Ovary (tissue), 9 donors: ENCODE data around the gene COQ4. TPM values are rescaled to one million over a fixed set of nuclear protein-coding genes. Genes with fewer than 3 reads are reported as not detected.

Source experiments
- DNase-seq, 5 donors: peaks; one replicate each; pipeline ENCODE4 v3.0.0-alpha.2; 2019 to 2020
- H3K27ac ChIP-seq, 2 donors: fragments of 200-600 bp; one replicate each; pipeline versions ENCODE4 v1.5.1 to v1.8.0; 2019 to 2022
- H3K27me3 ChIP-seq: fragments of 200-600 bp; one replicate; pipeline ENCODE4 v1.8.0; 2022
- H3K36me3 ChIP-seq: fragments of 200-600 bp; sonication (generic); one replicate; pipeline ENCODE4 v1.5.1; 2019
- H3K4me1 ChIP-seq: one replicate; pipeline ENCODE4 v1.8.1; 2013; ENCODE audit warnings: mild to moderate bottlenecking, moderate library complexity; ENCODE audit not compliant: insufficient read depth
- H3K4me3 ChIP-seq: fragments of 200-600 bp; sonication (generic); one replicate; pipeline ENCODE4 v1.5.1; 2017
- H3K9me3 ChIP-seq, 2 donors: fragments of 200-600 bp in 1 of 2; sonication (generic) in 1 of 2; one replicate each; pipeline versions ENCODE4 v1.5.1 to v1.8.1; 2013 to 2019; ENCODE audit warnings: mild to moderate bottlenecking in 1 of 2, moderate library complexity in 1 of 2
- EP300 ChIP-seq: sonication (generic); formaldehyde crosslinking; IDR thresholded peaks from one replicate; pipeline ENCODE4 v1.6.1; 2017; ENCODE audit warnings: antibody characterized with exemption
- POLR2A ChIP-seq: fragments of 450-650 bp; IDR thresholded peaks from one replicate; pipeline ENCODE4 v1.6.1; 2017; ENCODE audit warnings: antibody characterized with exemption, mild to moderate bottlenecking, moderate library complexity
- WGBS, 3 donors: extraction: QIAGEN DNeasy Blood & Tissue Kit in 1 of 3; methylation state at CpG; one replicate each; pipeline versions ENCODE4 v1.1.5 to v1.1.7; 2013 to 2017; 5-methylcytosine and 5-hydroxymethylcytosine counted together
- intact Hi-C, 4 donors: fragments of 100-400 bp; cut with DNase I; formaldehyde crosslinking; loops; one replicate each; pipeline versions ENCODE4 v1.11.0 to v1.15.1; 2022 to 2023
- polyA plus RNA-seq, 2 donors: library from polyadenylated mRNA; stranded (reverse); fragments of 200-250 nt in 1 of 2; fragments of 350-450 nt in 1 of 2; fragmentation: Illumina TruSeq in 1 of 2; extraction: RNeasy Lipid Tissue Mini Kit (QIAGEN cat#74804) in 1 of 2; gene quantifications; one replicate each; pipeline ENCODE4 v1.2.3, GENCODE V29; 2013 to 2014
- total RNA-seq, 7 donors: library from RNA; depleted of rRNA in 2 of 7; stranded (reverse); fragments of >200 nt in 2 of 7; fragmentation: NEBNext Ultra II Directional in 3 of 7; extraction: Animal tissue kit (Norgen Biotek cat#: 25700) in 3 of 7; gene quantifications; one replicate each; pipeline versions ENCODE4 v1.1.0 to v1.2.4, GENCODE V29; 2016 to 2023
- TF ChIP-seq, protein P1 (sequence below), 3 donors: fragments of 450-650 bp in 2 of 3; fragments of 200-600 bp in 1 of 3; IDR thresholded peaks; one replicate each; pipeline versions ENCODE4 v1.5.1 to v1.8.0; 2016 to 2022; ENCODE audit warnings: antibody characterized with exemption in 3 of 3, mild to moderate bottlenecking in 1 of 3
- donor health status: DM: no; HTN: no; CAD: no; lungs with moderate emphysema.
- donor health status: DM: no; HTN: no; CAD: no.
- donor health status: Bipolar disorder and iron deficiency.
- donor health status: DM: yes; HTN: yes; CAD: no.
- donor health status: DM: no; HTN: no; CAD: no.
- donor health status: DM: yes; HTN: yes; CAD: no.

COQ4 gene
- total and polyA plus RNA-seq, 9 donors: 22.0 to 75.7 (median 34.2) TPM

DNA sequence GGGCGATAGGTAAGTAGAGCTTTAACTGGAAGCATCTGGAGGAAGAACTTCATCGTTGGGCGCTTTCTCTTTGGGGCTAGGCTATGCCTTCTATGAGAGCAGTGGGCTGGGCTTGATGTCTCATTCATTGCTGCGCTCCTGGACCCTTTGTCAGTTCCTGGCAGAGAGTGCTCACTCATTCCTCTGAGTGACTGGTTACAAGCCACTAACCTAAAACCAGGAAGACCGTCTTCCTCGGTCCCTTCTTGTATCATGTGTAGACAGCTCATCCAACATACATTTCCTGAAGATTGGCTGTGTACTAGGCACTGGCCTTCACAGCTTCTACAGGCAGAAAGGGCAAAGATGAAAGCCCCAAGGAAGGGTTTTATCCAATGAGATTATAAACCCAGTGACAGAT lies 40.1 kb upstream of the COQ4 start:
- DNase-seq: no peak
- intact Hi-C loops: no loop called here
- Histone ChIP-seq H3K36me3 (no peaks in the 10 kb centered on the region), H3K4me3 (no peak overlapping the region), H3K27ac (no peak overlapping the region), H3K9me3 (no peaks in the 10 kb centered on the region), H3K4me1 (no peaks in the 10 kb centered on the region), H3K27me3 (no peaks in the 10 kb centered on the region)
- TF ChIP-seq, protein P1, sequence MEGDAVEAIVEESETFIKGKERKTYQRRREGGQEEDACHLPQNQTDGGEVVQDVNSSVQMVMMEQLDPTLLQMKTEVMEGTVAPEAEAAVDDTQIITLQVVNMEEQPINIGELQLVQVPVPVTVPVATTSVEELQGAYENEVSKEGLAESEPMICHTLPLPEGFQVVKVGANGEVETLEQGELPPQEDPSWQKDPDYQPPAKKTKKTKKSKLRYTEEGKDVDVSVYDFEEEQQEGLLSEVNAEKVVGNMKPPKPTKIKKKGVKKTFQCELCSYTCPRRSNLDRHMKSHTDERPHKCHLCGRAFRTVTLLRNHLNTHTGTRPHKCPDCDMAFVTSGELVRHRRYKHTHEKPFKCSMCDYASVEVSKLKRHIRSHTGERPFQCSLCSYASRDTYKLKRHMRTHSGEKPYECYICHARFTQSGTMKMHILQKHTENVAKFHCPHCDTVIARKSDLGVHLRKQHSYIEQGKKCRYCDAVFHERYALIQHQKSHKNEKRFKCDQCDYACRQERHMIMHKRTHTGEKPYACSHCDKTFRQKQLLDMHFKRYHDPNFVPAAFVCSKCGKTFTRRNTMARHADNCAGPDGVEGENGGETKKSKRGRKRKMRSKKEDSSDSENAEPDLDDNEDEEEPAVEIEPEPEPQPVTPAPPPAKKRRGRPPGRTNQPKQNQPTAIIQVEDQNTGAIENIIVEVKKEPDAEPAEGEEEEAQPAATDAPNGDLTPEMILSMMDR (IDR thresholded peaks at IDR 0.05): no peak
- TF ChIP-seq POLR2A: no peak
- TF ChIP-seq EP300: no peak
- WGBS, 3 donors: 92 to 93% (median 92%) methylated on average over 6 of the region's 6 CpGs

DNA sequence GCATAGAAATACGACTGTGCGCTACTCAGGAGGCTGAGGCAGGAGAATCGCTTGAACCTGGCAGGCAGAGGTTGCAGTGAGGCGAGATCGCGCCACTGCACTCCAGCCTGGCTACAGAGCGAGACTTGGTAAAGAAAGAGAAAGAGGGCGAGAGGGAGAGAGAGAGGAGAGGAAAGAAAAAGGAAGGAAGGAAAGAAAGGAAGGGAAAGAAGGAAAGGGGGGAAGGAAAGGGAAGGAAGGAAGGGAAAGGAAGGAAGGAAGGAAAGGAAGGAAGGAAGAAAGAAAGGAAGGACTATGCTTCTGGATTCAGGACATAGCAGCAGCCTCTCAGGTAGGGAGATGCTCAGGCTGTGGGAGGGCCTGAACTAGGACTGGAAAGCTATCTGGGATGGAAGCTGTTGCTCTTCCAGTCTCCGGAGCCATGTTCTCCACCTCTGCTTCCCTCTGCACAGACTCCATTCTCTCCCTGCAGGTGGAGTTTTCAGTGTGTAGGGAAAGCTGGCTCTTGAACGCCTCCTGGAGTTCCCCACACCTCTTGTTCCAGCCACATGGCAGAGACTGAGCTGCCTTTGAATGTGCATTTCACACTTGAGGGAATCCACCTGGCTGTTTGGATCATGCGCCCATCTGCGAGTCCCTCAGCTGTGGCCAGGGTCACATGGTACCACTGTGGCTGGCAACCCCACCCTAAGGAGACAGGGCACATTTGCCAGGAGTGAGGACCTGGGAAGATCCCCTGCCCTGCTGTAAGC lies 37.4 kb upstream of the COQ4 start:
- Histone ChIP-seq H3K27ac (no peak overlapping the region), H3K4me3 (no peak overlapping the region), H3K9me3 (no peaks in the 10 kb centered on the region), H3K36me3 (no peaks in the 10 kb centered on the region), H3K27me3 (no peaks in the 10 kb centered on the region), H3K4me1 (no peaks in the 10 kb centered on the region)
- WGBS, 3 donors: 92 to 95% (median 93%) methylated on average over 12 of the region's 12 CpGs
- TF ChIP-seq, protein P1 (IDR thresholded peaks at IDR 0.05): no peak
- TF ChIP-seq EP300 (no peak), POLR2A (no peak)
- no peak for DNase-seq
- intact Hi-C loops: no loop called here

DNA sequence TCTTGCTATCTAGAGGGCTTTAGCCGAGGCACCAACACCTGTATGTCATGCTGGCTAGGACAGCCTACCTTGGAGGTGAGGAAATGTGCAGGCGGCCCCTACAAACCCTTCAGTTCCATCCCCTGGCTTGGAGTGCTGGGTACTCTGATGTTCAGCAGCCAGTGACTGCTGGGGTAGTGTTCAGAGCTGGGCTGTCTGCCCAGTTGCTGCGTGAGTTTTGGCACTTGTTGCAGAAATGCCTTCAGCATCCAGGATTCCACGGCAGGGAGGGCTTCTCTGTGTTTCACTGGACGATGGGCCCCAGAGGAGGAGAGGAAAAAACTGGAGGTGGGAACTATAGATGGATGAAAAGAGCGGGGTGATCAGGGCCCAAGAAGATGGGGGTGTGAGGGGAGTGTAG lies 36.2 kb upstream of the COQ4 start:
- Histone ChIP-seq H3K27me3 (no peaks in the 10 kb centered on the region), H3K4me3 (no peak overlapping the region), H3K36me3 (no peaks in the 10 kb centered on the region), H3K9me3 (no peaks in the 10 kb centered on the region), H3K27ac (no peak overlapping the region), H3K4me1 (no peaks in the 10 kb centered on the region)
- TF ChIP-seq EP300: no peak
- no peak for TF ChIP-seq POLR2A
- TF ChIP-seq, protein P1 (IDR thresholded peaks at IDR 0.05): no peak
- WGBS, 3 donors: 32 to 38% (median 36%) methylated on average over 6 of the region's 6 CpGs
- intact Hi-C loops: no loop called here
- DNase-seq: peak in 2 of 5 donors; percentile 41 to 55

GRCh38 chr9:128288273-128289004 lies 34.2 kb upstream of the COQ4 start:
- Histone ChIP-seq H3K36me3 (no peaks in the 10 kb centered on the region), H3K4me3 (no peak overlapping the region), H3K27ac (no peak overlapping the region), H3K4me1 (no peaks in the 10 kb centered on the region), H3K9me3 (no peaks in the 10 kb centered on the region), H3K27me3 (no peaks in the 10 kb centered on the region)
- intact Hi-C loops: loop anchor here in 1 of 4 donors (2.0 kb wide), 1 partner anchor 50 kb away; no protein-coding TSS in a partner anchor
- WGBS, 3 donors: 82 to 90% (median 86%) methylated on average over 11 of the region's 11 CpGs
- TF ChIP-seq POLR2A: no peak
- TF ChIP-seq, protein P1 (IDR thresholded peaks at IDR 0.05): no peak
- TF ChIP-seq EP300: no peak
- DNase-seq: no peak
